Hematopoietic multipotent progenitor cell treated with erythropoietin and hydrocortisone succinate and interleukin-3 and kit ligand, for 17 days (in vitro differentiated cells): ENCODE data around the gene TLE3.
A peak's percentile ranks its signal among the peaks of the same experiment; 100 is the strongest.
"Not testable (repeated sequence)": the region's sequence is repeated elsewhere in the genome, so short reads cannot be mapped to it uniquely, and the experiment has no call there.

Source experiments
- DNase-seq: peaks from one replicate; pipeline ENCODE4 v3.0.0-alpha.2; 2015; ENCODE audit warnings: low spot score

Gene TLE3

GRCh38 chr15:70125605-70126004, 27.9 kb upstream of the TLE3 start:
- DNase-seq, result no peak

GRCh38 chr15:70121624-70122302, 24.0 kb upstream of the TLE3 start:
- no peak for DNase-seq

DNA sequence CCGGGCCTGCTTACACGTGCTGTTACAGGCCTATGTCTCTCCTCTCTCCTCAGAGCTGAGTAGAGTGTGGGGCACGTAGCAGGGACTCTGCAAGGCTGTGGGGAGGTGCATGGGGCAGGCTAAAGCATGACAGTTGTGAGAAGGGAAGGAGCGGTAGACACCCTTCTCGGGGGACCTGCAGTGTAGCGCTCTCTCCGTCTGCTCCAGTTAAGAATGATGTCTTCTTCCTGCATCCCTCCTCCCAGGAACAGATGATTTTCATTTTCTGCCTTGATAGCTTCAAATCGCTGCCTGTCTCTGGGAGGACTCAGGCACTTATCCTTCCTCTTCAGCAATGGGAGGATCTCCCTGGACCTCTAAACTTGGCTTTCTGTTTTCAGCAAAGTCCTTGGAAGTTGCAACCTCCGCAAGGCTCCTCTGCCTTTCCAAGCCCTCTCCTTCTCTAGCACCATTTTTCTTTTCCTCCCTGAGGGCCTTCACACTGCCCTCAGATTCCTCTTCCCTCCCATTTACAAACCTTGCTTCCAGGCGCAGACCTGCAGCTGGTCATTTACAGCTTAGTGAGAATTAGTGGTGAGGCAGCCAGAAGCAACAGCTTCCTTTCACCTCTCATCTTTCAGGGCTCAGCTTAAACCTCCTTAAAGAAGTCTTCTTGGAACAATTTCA, 23.4 kb upstream of the TLE3 start:
- no peak for DNase-seq

GRCh38 chr15:70119911-70120508, 22.3 kb upstream of the TLE3 start:
- DNase-seq, result no peak

DNA sequence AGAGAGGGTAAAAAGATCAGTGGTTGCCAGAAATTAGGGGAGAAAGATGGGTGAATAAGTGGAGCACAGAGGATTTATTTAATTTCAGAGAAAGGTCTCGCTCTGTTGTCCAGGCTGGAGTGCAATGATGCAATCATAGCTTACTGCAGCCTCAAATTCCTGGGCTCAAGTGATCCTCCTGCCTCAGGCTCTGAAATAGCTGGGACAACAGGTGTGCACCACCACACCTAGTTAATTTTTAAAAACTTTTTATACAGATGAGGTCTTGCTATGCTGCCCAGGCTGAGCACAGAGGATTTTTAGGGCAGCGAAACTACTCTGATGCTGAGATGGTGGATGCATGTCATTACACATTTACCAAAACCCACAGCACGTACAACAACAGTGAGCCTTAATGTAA, 20.9 kb upstream of the TLE3 start:
- DNase-seq, result no peak

GRCh38 chr15:70116317-70116716, 18.6 kb upstream of the TLE3 start:
- DNase-seq, result no peak

GRCh38 chr15:70114221-70114620, 16.5 kb upstream of the TLE3 start:
- no peak for DNase-seq

- DNase-seq, result no peak
These were observed 15.6 kb upstream of the TLE3 start for GRCh38 chr15:70113304-70113700.

DNA sequence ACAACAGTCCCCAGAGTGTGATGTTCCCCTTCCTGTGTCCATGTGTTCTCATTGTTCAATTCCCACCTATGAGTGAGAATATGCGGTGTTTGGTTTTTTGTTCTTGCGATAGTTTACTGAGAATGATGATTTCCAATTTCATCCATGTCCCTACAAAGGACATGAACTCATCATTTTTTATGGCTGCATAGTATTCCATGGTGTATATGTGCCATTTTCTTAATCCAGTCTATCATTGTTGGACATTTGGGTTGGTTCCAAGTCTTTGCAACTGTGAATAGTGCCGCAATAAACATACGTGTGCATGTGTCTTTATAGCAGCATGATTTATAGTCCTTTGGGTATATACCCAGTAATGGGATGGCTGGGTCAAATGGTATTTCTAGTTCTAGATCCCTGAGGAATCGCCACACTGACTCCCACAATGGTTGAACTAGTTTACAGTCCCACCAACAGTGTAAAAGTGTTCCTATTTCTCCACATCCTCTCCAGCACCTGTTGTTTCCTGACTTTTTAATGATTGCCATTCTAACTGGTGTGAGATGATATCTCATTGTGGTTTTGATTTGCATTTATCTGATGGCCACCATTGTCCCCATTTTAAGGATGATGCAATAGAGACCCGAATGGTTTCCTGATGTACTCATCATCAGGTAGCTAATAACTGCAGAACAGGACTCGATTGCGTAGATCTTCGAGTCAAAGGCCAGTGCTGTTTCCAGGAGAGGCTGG, 15.0 kb upstream of the TLE3 start:
- not testable (repeated sequence) for DNase-seq

- DNase-seq, result no peak
These were observed 14.3 kb upstream of the TLE3 start for GRCh38 chr15:70112074-70112395.

- no peak for DNase-seq
These were observed 13.7 kb upstream of the TLE3 start for GRCh38 chr15:70111203-70112073.

DNA sequence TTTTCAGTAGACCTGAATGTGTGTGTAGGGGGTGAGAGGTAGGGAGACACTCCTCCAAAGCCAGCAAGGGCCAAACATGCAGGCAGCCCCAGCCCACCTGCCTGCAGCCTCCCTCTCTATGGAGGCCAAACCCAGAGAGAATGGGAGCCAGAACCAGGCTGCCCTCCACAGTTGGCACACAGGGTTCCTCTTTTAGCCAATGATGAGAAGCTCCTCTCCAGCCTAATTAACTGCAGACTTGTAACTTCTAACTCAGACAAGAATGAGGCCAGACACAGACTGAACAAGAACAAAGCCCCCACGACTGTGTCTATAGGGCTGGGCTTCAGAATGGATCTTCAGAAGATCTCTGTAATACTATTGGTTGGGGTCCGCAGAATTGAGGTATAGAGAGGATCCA, 12.3 kb upstream of the TLE3 start:
- no peak for DNase-seq

GRCh38 chr15:70109531-70109930, 11.8 kb upstream of the TLE3 start:
- DNase-seq, result no peak

- no peak for DNase-seq
These were observed 6.3 kb upstream of the TLE3 start for GRCh38 chr15:70103880-70104626.

GRCh38 chr15:70102827-70103226, 5.1 kb upstream of the TLE3 start:
- DNase-seq, result no peak

DNA sequence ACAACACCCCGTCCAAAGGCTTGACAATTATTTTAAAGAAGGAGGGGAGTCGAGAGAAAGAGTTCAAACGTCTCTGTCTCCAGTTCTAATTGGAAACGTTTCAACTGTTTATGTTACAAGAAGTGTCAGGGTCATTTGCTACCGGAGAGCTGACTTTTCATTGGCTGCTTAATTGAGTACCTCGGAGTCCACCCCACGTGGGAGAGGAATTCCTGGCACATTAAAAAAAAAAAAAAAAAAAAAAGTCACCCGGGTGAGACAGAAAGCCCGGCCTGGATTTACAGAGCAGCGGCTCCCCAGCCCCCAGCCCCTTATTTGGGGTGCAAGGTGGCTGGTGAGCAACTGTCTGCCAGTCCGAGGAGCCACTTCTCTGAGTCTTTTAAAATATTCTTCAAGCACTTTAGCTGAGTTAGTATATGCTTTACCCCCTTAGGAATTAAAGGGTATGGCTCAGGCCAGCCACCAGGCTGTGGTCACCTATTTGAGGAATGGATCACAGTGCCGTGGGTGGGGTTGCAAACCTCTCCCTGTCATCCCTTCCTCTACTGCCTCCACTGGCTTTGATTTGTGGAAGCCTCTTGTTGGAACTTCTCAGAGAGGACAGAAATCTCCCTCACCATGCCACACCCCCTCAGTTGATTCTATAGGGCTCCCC, 3.9 kb upstream of the TLE3 start:
- DNase-seq, result peak; percentile 35

- DNase-seq, result peak; percentile 54
These were observed 3.0 kb upstream of the TLE3 start for GRCh38 chr15:70100474-70101341.

GRCh38 chr15:70099967-70100473, 2.3 kb upstream of the TLE3 start:
- no peak for DNase-seq

- DNase-seq, result peak; percentile 98
These were observed 1.6 kb upstream of the TLE3 start for GRCh38 chr15:70099167-70099966.
